ENCODE measurements around the gene PFDN4.

DNA sequence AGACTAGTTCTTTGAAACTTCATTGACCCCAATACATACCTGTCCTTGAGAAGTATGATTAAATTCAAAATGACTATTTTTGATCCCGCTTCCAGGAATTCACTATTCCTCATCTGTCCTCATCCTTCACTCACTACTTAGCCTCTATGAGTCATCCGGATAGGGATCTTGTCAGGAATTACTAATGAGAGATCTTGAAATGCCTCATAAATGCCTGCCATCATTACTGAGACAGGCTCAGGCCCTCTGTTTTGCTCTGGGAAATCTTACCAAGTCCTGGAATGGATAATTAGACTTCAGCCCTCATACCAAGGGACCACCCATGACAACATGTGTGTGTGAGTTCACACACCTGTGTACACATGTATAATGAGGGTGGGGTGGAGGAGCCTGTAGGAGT lies 31.3 kb upstream of the PFDN4 start:
- TF ChIP-seq, protein P1, sequence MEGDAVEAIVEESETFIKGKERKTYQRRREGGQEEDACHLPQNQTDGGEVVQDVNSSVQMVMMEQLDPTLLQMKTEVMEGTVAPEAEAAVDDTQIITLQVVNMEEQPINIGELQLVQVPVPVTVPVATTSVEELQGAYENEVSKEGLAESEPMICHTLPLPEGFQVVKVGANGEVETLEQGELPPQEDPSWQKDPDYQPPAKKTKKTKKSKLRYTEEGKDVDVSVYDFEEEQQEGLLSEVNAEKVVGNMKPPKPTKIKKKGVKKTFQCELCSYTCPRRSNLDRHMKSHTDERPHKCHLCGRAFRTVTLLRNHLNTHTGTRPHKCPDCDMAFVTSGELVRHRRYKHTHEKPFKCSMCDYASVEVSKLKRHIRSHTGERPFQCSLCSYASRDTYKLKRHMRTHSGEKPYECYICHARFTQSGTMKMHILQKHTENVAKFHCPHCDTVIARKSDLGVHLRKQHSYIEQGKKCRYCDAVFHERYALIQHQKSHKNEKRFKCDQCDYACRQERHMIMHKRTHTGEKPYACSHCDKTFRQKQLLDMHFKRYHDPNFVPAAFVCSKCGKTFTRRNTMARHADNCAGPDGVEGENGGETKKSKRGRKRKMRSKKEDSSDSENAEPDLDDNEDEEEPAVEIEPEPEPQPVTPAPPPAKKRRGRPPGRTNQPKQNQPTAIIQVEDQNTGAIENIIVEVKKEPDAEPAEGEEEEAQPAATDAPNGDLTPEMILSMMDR (IDR thresholded peaks at IDR 0.05; ENCODE audit: low read depth, low read length) = no peak
- no peak for TF ChIP-seq MYC (IDR thresholded peaks at IDR 0.05; ENCODE audit: low read depth, low read length)

Measured in NB4 (cell line).